Neural crest cell (in vitro differentiated cells): ENCODE data around the gene TUSC2. TPM values are rescaled to one million over a fixed set of nuclear protein-coding genes. Genes with fewer than 3 reads are reported as not detected.

Experiments used
- DNase-seq: peaks from one replicate; pipeline ENCODE4 v3.0.0; 2021; ENCODE audit warnings: low read depth, mixed read lengths, low spot score
- H3K27ac Mint-ChIP-seq: one replicate; pipeline ENCODE4 v1.8.0; 2021; ENCODE audit warnings: mild to moderate bottlenecking, mixed read lengths; ENCODE audit not compliant: unreplicated experiment
- H3K27me3 Mint-ChIP-seq: 2 replicates; pipeline ENCODE4 v1.8.0; 2021; ENCODE audit warnings: low read depth, mild to moderate bottlenecking, mixed read lengths
- H3K36me3 Mint-ChIP-seq: 2 replicates; pipeline ENCODE4 v1.8.0; 2021; ENCODE audit warnings: low read depth, mild to moderate bottlenecking, mixed read lengths
- H3K4me1 Mint-ChIP-seq: 2 replicates; pipeline ENCODE4 v1.8.0; 2021; ENCODE audit warnings: mixed read lengths
- H3K4me3 Mint-ChIP-seq: one replicate; pipeline ENCODE4 v1.8.0; 2021; ENCODE audit warnings: mild to moderate bottlenecking, mixed read lengths
- H3K9me3 Mint-ChIP-seq: 2 replicates; pipeline ENCODE4 v1.8.0; 2021; ENCODE audit warnings: mixed read lengths
- CTCF ChIP-seq: fragments of 200-600 bp; sonication (generic); conservative IDR thresholded peaks from 2 replicates; pipeline ENCODE4 v1.5.0; 2021; ENCODE audit warnings: antibody characterized with exemption, mild to moderate bottlenecking
- total RNA-seq: library from RNA; stranded (reverse); gene quantifications from 2 replicates; pipeline ENCODE4 v1.2.1, GENCODE V29; 2021

Gene TUSC2
- total RNA-seq, 1 donor from 2014 or later: 35.5 TPM

- peak overlapping the region; percentile 75 for H3K4me3 Mint-ChIP-seq
- H3K36me3 Mint-ChIP-seq: no peaks in the 10 kb centered on the region
- DNase-seq: peak; percentile 73
- H3K4me1 Mint-ChIP-seq: peaks cover 6% of the 10 kb centered on the region
- no peak for TF ChIP-seq CTCF
- no peaks in the 10 kb centered on the region for H3K9me3 Mint-ChIP-seq
- H3K27me3 Mint-ChIP-seq: no peaks in the 10 kb centered on the region
- H3K27ac Mint-ChIP-seq: peak overlapping the region; percentile 43
Observed at GRCh38 chr3:50365080-50365841, 37.2 kb upstream of the TUSC2 start.

GRCh38 chr3:50364573-50365079 is 36.6 kb upstream of the TUSC2 start:
- Mint-ChIP-seq H3K27ac (peak overlapping the region; percentile 57), H3K4me3 (peak overlapping the region; percentile 75), H3K9me3 (no peaks in the 10 kb centered on the region), H3K4me1 (peaks cover 12% of the 10 kb centered on the region), H3K27me3 (no peaks in the 10 kb centered on the region), H3K36me3 (no peaks in the 10 kb centered on the region)
- no peak for DNase-seq
- no peak for TF ChIP-seq CTCF

GRCh38 chr3:50359760-50360110 is 31.7 kb upstream of the TUSC2 start:
- H3K9me3 Mint-ChIP-seq: no peaks in the 10 kb centered on the region
- no peak for DNase-seq
- H3K27me3 Mint-ChIP-seq: no peaks in the 10 kb centered on the region
- no peaks in the 10 kb centered on the region for H3K36me3 Mint-ChIP-seq
- H3K27ac Mint-ChIP-seq: peak overlapping the region; percentile 9
- peaks cover 42% of the 10 kb centered on the region for H3K4me1 Mint-ChIP-seq
- peak overlapping the region; percentile 97 for H3K4me3 Mint-ChIP-seq
- TF ChIP-seq CTCF: no peak

GRCh38 chr3:50358911-50359759 is 31.1 kb upstream of the TUSC2 start, which contains the start of gene TMEM115:
TSS of gene TMEM115 (minus strand) at chr3:50359521. CDS start at chr3:50359063, 458 bp downstream.
- H3K27ac Mint-ChIP-seq: peak within 1 kb of the TSS; percentile 95
- peaks cover 42% of the 10 kb centered on the region for H3K4me1 Mint-ChIP-seq
- DNase-seq: peak; percentile 88
- no peaks in the 10 kb centered on the region for H3K9me3 Mint-ChIP-seq
- no peaks in the 10 kb centered on the region for H3K27me3 Mint-ChIP-seq
- H3K36me3 Mint-ChIP-seq: no peaks in the 10 kb centered on the region
- TF ChIP-seq CTCF: no peak
- peak within 1 kb of the TSS; percentile 97 for H3K4me3 Mint-ChIP-seq

- no peak for DNase-seq
- TF ChIP-seq CTCF: no peak
- H3K36me3 Mint-ChIP-seq: no peaks in the 10 kb centered on the region
- H3K9me3 Mint-ChIP-seq: no peaks in the 10 kb centered on the region
- peak overlapping the region; percentile 95 for H3K27ac Mint-ChIP-seq
- H3K4me1 Mint-ChIP-seq: peaks cover 39% of the 10 kb centered on the region
- peak overlapping the region; percentile 93 for H3K4me3 Mint-ChIP-seq
- no peaks in the 10 kb centered on the region for H3K27me3 Mint-ChIP-seq
Observed at GRCh38 chr3:50358355-50358910, 30.4 kb upstream of the TUSC2 start.
